DOHH2 (cell line): ENCODE results near the gene CD3E.

Source experiments
- H3F3A ChIP-seq: fragments of 200-600 bp; sonication (generic), shearing (Covaris generic); 2 replicates; pipeline ENCODE4 v1.6.0; 2016; ENCODE audit warnings: antibody characterized with exemption, mild to moderate bottlenecking; ENCODE audit not compliant: control insufficient read depth, insufficient read depth
- H3K27ac ChIP-seq: fragments of 200-600 bp; sonication (generic); 2 replicates; pipeline ENCODE4 v1.5.1; 2014; ENCODE audit warnings: low read depth, mild to moderate bottlenecking, low read length, moderate library complexity
- H3K27me3 ChIP-seq: fragments of 200-600 bp; sonication (generic); 2 replicates; pipeline ENCODE4 v1.6.1; 2014; ENCODE audit warnings: mild to moderate bottlenecking, low read length, mixed read lengths; ENCODE audit not compliant: control insufficient read depth
- H3K36me3 ChIP-seq: fragments of 200-600 bp; sonication (generic); 2 replicates; pipeline ENCODE4 v1.6.1; 2014; ENCODE audit warnings: mild to moderate bottlenecking, low read length, moderate library complexity, mixed read lengths; ENCODE audit not compliant: control insufficient read depth
- H3K4me1 ChIP-seq: fragments of 200-600 bp; sonication (generic); 2 replicates; pipeline ENCODE4 v1.6.1; 2014; ENCODE audit warnings: mild to moderate bottlenecking, low read length, mixed read lengths; ENCODE audit not compliant: control insufficient read depth
- H3K4me2 ChIP-seq: fragments of 200-600 bp; sonication (generic); 2 replicates; pipeline ENCODE4 v1.6.0; 2014; ENCODE audit warnings: mild to moderate bottlenecking, low read length, moderate library complexity
- H3K4me3 ChIP-seq: fragments of 200-600 bp; sonication (generic); 2 replicates; pipeline ENCODE4 v1.5.1; 2014; ENCODE audit warnings: mild to moderate bottlenecking, low read length, mixed read lengths
- H3K79me2 ChIP-seq: fragments of 200-600 bp; sonication (generic); 2 replicates; pipeline ENCODE4 v1.6.1; 2014; ENCODE audit warnings: mild to moderate bottlenecking, low read length, mixed read lengths; ENCODE audit not compliant: control insufficient read depth
- H3K9me2 ChIP-seq: fragments of 200-600 bp; sonication (generic); replicated peaks from 2 replicates; pipeline ENCODE4 v1.6.1; 2014; ENCODE audit warnings: mild to moderate bottlenecking, low read length, mixed read lengths; ENCODE audit not compliant: control insufficient read depth
- H3K9me3 ChIP-seq: fragments of 200-600 bp; sonication (generic); 2 replicates; pipeline ENCODE4 v1.6.1; 2014; ENCODE audit warnings: antibody characterized with exemption, low read length, mixed read lengths; ENCODE audit not compliant: control insufficient read depth, insufficient read depth
- H4K20me1 ChIP-seq: fragments of 200-600 bp; sonication (generic); 2 replicates; pipeline ENCODE4 v1.6.0; 2014; ENCODE audit warnings: low read depth, mild to moderate bottlenecking, antibody characterized with exemption, low read length, moderate library complexity; ENCODE audit not compliant: control insufficient read depth, insufficient read depth
- CTCF ChIP-seq: fragments of 200-600 bp; sonication (generic); IDR thresholded peaks from one replicate; pipeline ENCODE4 v1.5.1; 2014; ENCODE audit warnings: antibody characterized with exemption, mild to moderate bottlenecking, low read depth, low read length; ENCODE audit not compliant: poor library complexity, severe bottlenecking
- EZH2phosphoT487 ChIP-seq: fragments of 200-600 bp; sonication (generic); IDR thresholded peaks from 2 replicates; pipeline ENCODE4 v1.6.1; 2017; ENCODE audit warnings: borderline replicate concordance, mild to moderate bottlenecking, antibody characterized with exemption, low read length, moderate library complexity, mixed read lengths

CD3E gene

DNA sequence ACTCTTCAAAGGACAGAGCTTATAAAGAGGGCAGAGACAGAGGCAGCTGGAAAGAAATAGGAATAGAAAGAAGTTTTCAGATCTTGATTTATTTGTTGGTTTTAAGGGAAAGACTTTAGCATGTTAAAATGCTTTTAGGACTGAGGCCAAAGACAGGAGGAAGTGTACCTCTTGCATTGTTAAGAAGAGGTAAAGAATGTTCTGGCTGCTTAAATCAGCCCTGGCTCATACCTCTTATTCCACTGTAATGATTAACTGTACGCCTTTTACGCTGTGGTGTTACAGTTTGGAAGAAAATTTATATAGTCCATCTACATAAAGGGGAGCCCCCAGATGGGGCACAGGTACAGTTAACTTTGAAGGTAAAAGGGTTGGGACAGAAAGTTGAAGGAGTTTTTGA lies 30.3 kb upstream of the CD3E start:
- Histone ChIP-seq H3K79me2 (no peaks in the 10 kb centered on the region), H3K4me3 (no peak overlapping the region), H3K4me1 (peaks cover 6% of the 10 kb centered on the region), H4K20me1 (no peaks in the 10 kb centered on the region), H3K27ac (no peak overlapping the region), H3K9me2 (no peaks in the 10 kb centered on the region), H3K9me3 (no peaks in the 10 kb centered on the region), H3K4me2 (no peak overlapping the region), H3K27me3 (no peaks in the 10 kb centered on the region), H3K36me3 (no peaks in the 10 kb centered on the region), H3F3A (no peaks in the 10 kb centered on the region)
- TF ChIP-seq CTCF (no peak), EZH2phosphoT487 (no peak)

DNA sequence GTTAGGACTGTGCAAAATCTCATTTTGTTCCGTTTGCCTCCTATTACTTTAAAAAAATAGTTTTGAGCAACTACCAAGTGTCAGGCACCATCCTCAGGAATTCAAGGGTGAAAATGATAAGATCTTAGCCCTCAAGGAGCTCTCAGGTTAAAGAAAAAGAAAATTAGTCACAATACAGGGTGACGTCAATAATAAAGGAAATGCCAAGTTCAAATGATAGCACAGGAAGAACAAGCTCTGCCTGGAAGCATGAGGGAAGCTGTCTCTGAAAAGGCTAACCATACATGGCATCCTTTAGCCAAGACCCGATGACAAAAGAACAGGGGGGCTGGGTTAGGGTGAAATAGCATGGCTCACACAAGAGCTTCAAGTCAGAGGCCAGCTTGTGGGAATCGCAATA lies 29.4 kb upstream of the CD3E start:
- H3K79me2 ChIP-seq = no peaks in the 10 kb centered on the region
- H3K9me2 ChIP-seq = no peaks in the 10 kb centered on the region
- peaks cover 8% of the 10 kb centered on the region for H3K4me1 ChIP-seq
- H3K27ac ChIP-seq = no peak overlapping the region
- H3K4me3 ChIP-seq = no peak overlapping the region
- H3F3A ChIP-seq = no peaks in the 10 kb centered on the region
- H3K27me3 ChIP-seq = no peaks in the 10 kb centered on the region
- H3K9me3 ChIP-seq = no peaks in the 10 kb centered on the region
- no peak for TF ChIP-seq EZH2phosphoT487
- TF ChIP-seq CTCF = no peak
- H3K4me2 ChIP-seq = no peak overlapping the region
- H4K20me1 ChIP-seq = no peaks in the 10 kb centered on the region
- no peaks in the 10 kb centered on the region for H3K36me3 ChIP-seq

- no peaks in the 10 kb centered on the region for H3K9me2 ChIP-seq
These were observed 28.1 kb upstream of the CD3E start for GRCh38 chr11:118276422-118276821.

More at GRCh38 chr11:118276422-118276821, 28.1 kb upstream of the CD3E start:
- H3K4me3 ChIP-seq = no peak overlapping the region
- H3F3A ChIP-seq = no peaks in the 10 kb centered on the region
- H3K36me3 ChIP-seq = no peaks in the 10 kb centered on the region
- no peaks in the 10 kb centered on the region for H3K9me3 ChIP-seq
- no peaks in the 10 kb centered on the region for H4K20me1 ChIP-seq
- H3K79me2 ChIP-seq = no peaks in the 10 kb centered on the region
- no peak overlapping the region for H3K4me2 ChIP-seq
- no peak overlapping the region for H3K27ac ChIP-seq
- H3K27me3 ChIP-seq = no peaks in the 10 kb centered on the region
- peaks cover 20% of the 10 kb centered on the region for H3K4me1 ChIP-seq
- TF ChIP-seq EZH2phosphoT487 = no peak
- no peak for TF ChIP-seq CTCF
